ENCODE measurements around the gene NRP2. TPM values are rescaled to one million over a fixed set of nuclear protein-coding genes. Genes with fewer than 3 reads are reported as not detected.
A peak's percentile ranks its signal among the peaks of the same experiment; 100 is the strongest.

Gene NRP2
- total RNA-seq, 1 experiment from 2014 or later, result 92.4 TPM

DNA sequence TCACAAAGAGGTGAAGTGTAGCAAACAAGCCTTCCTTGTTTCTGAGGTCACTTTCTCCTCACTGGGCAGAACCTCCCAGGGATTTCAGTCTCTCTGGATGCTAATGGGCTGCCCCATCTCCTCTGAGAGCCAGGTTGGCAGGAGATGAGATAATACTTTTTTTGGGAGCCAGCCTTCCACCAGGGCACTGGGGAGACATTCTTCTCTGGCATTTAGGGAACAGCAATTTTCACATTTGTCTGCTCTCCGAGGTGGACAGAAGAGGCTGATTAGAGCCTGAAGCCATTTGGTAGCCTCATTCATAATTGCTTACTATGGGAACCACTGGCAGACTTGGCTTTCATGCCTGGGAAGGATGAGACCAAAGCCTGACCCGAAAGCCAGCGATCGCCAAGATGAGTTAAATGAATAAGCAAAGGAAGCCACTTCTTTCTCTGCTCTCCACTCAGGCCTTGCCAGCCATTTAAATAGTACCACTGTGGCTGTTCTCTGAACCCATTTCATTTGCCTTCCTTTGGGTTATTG lies 70.1 kb downstream of the NRP2 start:
- no peak for DNase-seq
- Histone ChIP-seq H3K4me3 (ENCODE audit: insufficient read depth, low read depth, low read length) (no peak overlapping the region), H3K36me3 (replicated peaks; ENCODE audit: control insufficient read depth, insufficient read depth, low read length) (no peaks in the 10 kb centered on the region; the same call in 1 of the 2 replicates), H3K27me3 (ENCODE audit: control insufficient read depth, insufficient read depth, low read length) (no peaks in the 10 kb centered on the region)

DNA sequence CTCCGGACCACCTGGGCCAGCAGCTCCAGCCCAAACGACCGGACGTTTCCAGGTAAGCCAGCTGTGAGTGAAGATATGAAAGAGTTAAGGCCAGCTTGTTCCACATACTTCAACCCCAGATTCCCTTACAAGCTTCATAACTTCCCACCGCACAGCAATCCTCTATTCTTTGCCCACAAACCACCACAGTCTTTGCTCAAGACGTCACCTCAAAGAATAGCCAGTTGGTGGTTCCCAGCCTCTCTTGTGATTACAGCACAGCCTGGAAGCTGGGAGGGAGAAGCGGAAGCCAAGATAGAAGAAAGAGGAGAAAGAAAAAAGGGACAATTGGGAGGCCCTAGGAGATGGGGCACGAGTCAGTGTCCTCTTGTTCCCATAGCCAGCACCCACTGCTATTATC lies 70.6 kb downstream of the NRP2 start:
- Histone ChIP-seq H3K27me3 (ENCODE audit: control insufficient read depth, insufficient read depth, low read length) (no peaks in the 10 kb centered on the region), H3K4me3 (ENCODE audit: insufficient read depth, low read depth, low read length) (no peak overlapping the region), H3K36me3 (replicated peaks; ENCODE audit: control insufficient read depth, insufficient read depth, low read length) (no peaks in the 10 kb centered on the region; the same call in 1 of the 2 replicates)
- no peak for DNase-seq

DNA sequence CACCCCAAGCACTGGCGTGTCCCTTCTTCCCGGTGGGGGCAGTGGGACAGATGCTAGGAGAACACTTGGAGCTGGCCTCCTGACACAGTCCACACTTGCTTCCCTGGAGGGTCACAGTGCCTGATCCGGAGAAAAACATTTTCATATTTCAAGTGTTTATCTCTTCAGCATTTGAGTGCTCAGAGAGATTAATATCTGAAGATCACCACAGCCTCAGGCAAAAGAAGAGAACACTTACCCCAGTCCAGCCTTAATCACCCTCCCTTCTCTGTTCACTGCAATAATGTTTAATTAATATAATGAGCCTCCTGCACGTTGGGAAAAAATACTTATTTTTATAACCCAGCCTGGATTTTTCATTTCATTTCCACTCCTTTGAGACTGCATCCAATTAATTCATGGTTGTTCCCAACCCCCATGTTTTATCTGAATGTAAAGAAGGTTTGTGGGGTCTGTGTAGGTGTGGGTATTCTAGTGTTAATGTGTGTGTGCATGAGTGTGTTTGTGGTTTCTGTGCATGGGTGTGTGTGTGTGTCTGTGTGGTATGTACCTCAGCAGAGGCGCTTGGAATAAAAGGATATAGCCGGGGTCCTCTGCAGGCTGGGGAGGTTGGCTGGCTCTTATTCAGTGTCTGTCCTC lies 72.1 kb downstream of the NRP2 start:
- DNase-seq, result no peak
- no peaks in the 10 kb centered on the region for H3K27me3 ChIP-seq (ENCODE audit: control insufficient read depth, insufficient read depth, low read length)
- no peak overlapping the region for H3K4me3 ChIP-seq (ENCODE audit: insufficient read depth, low read depth, low read length)
- H3K36me3 ChIP-seq (replicated peaks; ENCODE audit: control insufficient read depth, insufficient read depth, low read length), result no peaks in the 10 kb centered on the region; the same call in 1 of the 2 replicates

DNA sequence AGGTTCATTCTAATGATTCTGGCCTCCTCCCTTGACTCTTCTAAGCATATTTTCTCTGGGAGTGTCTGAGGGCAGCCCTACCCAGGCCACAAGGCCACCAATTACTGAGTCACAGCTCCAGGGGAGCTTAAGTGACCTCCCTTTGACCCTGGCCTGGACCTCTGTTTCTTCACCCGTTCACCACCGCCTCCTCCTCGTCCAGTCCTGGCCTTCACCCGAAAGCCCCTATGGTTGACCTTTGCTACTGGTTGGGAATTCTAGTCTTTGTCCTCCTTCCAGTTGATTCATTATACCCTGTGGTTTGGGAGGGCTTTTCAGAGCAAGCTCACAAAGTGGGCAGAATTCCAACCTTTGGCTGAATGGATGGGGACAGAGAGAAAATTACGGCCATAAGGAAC lies 72.6 kb downstream of the NRP2 start:
- H3K36me3 ChIP-seq (replicated peaks; ENCODE audit: control insufficient read depth, insufficient read depth, low read length), result no peaks in the 10 kb centered on the region; the same call in 1 of the 2 replicates
- no peaks in the 10 kb centered on the region for H3K27me3 ChIP-seq (ENCODE audit: control insufficient read depth, insufficient read depth, low read length)
- no peak for DNase-seq
- no peak overlapping the region for H3K4me3 ChIP-seq (ENCODE audit: insufficient read depth, low read depth, low read length)

DNA sequence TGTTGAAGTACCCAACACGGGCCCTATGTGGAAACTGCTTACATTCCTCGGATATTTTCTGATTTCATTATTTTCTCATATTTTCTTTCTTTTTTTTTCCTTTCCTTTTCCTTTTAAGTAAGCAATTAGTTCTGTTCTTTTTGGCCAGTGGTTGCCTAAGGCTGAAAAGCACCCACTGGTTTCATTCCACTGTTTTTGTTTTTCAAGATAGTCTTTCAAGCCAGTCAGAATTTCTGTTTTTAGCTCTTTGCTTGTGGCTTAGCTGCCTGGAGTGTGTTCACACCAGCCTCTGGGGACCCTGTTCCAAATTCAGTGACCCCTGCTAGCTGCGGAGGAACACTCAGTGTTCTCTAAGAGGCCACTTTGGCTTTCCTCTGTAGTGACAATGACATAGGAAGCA lies 73.6 kb downstream of the NRP2 start:
- H3K27me3 ChIP-seq (ENCODE audit: control insufficient read depth, insufficient read depth, low read length), result no peaks in the 10 kb centered on the region
- no peak overlapping the region for H3K4me3 ChIP-seq (ENCODE audit: insufficient read depth, low read depth, low read length)
- no peaks in the 10 kb centered on the region; the same call in 1 of the 2 replicates for H3K36me3 ChIP-seq (replicated peaks; ENCODE audit: control insufficient read depth, insufficient read depth, low read length)
- no peak for DNase-seq

DNA sequence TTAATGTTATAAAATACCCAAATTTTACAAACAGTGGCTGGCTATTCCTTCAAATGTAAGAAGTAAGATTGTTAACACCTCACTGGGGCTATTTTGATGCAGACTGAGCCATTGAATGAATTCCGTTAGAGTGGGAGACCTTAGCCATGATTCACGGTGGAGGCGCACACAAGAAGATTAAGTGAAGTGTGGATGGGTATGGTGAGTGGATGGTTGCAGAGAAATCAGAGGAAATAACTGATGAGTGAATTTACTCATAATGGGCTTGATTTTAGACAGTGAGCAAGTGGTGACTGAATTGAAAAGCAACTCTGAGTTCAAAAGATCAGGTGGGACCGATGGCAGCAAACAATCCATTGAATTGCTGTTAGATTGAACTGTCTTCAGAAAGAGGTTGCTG lies 75.0 kb downstream of the NRP2 start:
- Histone ChIP-seq H3K4me3 (ENCODE audit: insufficient read depth, low read depth, low read length) (no peak overlapping the region), H3K27me3 (ENCODE audit: control insufficient read depth, insufficient read depth, low read length) (no peaks in the 10 kb centered on the region), H3K36me3 (replicated peaks; ENCODE audit: control insufficient read depth, insufficient read depth, low read length) (no peaks in the 10 kb centered on the region; the same call in 1 of the 2 replicates)
- DNase-seq, result no peak

DNA sequence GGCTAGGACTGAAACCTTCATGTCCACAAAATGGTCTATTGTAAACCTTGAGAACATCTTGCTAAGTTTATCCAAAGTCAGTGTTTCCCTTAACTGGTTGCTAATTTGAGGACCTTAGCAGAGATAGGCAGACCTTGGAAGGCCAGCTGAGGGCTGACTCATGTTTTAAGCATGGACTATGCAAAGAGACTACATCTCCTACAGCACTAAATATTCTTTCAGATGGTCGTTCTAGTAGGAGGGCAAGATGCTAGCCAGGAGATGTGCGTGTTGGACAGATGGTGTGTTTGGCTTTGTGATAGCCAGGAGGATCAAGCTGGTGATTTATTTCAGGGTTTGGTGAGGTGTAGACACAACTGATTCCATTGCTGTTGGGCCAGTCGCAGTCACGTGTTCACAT lies 75.8 kb downstream of the NRP2 start:
- no peak overlapping the region for H3K4me3 ChIP-seq (ENCODE audit: insufficient read depth, low read depth, low read length)
- H3K36me3 ChIP-seq (replicated peaks; ENCODE audit: control insufficient read depth, insufficient read depth, low read length), result no peaks in the 10 kb centered on the region
- no peak for DNase-seq
- H3K27me3 ChIP-seq (ENCODE audit: control insufficient read depth, insufficient read depth, low read length), result no peaks in the 10 kb centered on the region

DNA sequence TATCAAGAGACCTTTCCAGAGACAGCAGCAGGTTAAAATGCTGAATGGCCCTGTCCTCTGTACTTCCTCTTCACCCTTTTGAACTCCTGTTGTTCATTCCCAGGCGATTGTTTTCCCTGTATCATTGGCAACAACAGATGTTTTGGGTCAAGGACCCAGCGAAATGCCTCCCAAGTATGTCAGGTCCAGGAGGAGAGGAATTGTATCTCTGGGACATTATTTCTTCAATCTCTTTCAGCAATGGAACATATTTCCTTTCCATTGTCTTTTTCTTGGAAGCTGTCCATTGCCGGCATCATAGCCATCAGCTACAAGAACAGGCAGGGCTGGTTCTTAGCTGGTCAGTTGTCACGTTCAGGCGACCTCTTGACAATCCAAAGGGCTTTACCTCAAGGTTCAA lies 76.2 kb downstream of the NRP2 start:
- DNase-seq, result no peak
- Histone ChIP-seq H3K27me3 (ENCODE audit: control insufficient read depth, insufficient read depth, low read length) (no peaks in the 10 kb centered on the region), H3K36me3 (replicated peaks; ENCODE audit: control insufficient read depth, insufficient read depth, low read length) (no peaks in the 10 kb centered on the region), H3K4me3 (ENCODE audit: insufficient read depth, low read depth, low read length) (no peak overlapping the region)

DNA sequence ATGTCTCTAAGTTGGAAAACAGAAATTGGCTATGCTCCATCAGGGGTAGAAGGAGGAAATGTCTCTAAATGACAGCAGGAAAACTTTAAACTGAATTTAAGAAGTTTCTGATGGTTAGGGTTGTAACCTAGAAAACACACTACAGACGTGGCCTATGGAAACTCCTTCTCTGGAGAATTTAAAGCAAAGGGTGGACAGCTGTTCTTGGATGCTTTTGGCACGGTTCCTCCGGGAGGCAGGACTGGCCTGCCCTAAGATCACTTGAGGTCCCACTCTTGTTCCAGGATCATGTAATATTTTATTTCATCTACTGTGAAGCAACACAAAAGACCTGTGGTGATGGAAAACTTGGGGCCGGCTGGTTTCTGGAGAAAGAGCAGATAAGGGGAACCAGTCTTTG lies 77.0 kb downstream of the NRP2 start:
- Histone ChIP-seq H3K27me3 (ENCODE audit: control insufficient read depth, insufficient read depth, low read length) (no peaks in the 10 kb centered on the region), H3K36me3 (replicated peaks; ENCODE audit: control insufficient read depth, insufficient read depth, low read length) (no peaks in the 10 kb centered on the region), H3K4me3 (ENCODE audit: insufficient read depth, low read depth, low read length) (no peak overlapping the region)
- DNase-seq, result no peak

DNA sequence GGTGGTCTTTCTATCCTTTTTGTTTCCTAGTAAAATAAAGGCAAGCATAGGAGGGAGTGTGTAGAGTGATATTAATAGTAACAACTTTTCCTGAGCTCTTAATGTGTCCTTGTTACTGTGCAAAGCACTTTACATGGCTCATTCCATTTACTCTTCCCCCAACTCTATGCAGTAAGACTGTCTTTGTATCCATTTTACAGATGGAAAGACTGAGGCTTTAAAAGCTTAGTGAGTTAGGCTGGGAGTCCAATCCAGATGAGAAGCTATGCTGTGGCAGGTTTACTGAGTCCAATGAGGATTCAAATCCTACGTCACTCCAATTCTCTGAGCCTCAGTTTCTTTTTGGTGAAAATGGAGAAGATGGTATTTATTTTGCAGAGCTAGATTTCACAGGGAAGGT lies 77.4 kb downstream of the NRP2 start:
- H3K27me3 ChIP-seq (ENCODE audit: control insufficient read depth, insufficient read depth, low read length), result no peaks in the 10 kb centered on the region
- no peak for DNase-seq
- no peak overlapping the region for H3K4me3 ChIP-seq (ENCODE audit: insufficient read depth, low read depth, low read length)
- no peaks in the 10 kb centered on the region for H3K36me3 ChIP-seq (replicated peaks; ENCODE audit: control insufficient read depth, insufficient read depth, low read length)

DNA sequence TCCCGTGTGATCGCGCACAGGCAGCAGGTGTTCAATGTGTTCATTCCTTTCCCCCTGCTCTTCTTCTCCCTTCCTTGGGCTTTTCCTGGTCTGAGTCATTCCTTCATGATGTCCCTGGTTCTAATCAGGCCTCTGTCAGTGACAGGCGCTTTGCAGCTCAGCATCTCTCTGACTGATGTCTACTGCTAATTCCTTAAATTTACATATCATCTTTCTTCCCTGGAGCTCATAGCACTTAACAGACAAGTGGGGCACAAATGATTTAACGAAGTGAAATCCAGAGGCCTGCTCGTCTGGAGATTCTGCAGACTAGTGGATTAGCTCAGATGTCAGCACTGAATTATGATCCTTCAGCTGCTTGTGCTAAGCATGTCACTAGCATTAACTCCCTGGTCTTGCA lies 77.9 kb downstream of the NRP2 start:
- Histone ChIP-seq H3K4me3 (ENCODE audit: insufficient read depth, low read depth, low read length) (no peak overlapping the region), H3K36me3 (replicated peaks; ENCODE audit: control insufficient read depth, insufficient read depth, low read length) (no peaks in the 10 kb centered on the region), H3K27me3 (ENCODE audit: control insufficient read depth, insufficient read depth, low read length) (no peaks in the 10 kb centered on the region)
- no peak for DNase-seq

DNA sequence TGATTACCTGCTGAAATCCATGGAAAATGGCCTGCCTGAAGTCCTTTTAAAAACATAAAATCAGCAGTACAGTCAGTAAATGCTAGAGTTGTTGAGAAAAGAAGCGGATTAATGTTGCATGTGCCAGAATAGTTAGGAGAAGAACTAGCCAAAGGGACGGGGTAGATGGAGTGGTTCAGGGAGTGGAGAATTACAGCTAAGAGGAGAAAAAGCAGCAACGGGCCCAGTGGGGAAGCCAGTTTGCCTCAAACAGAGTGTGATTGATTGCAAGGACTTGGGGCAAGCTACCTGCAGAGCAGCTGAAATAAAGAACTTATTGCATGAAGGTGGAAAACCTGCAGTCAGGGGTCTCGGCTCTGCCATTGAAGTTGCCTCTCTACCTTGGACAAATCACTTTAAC lies 79.1 kb downstream of the NRP2 start:
- Histone ChIP-seq H3K4me3 (ENCODE audit: insufficient read depth, low read depth, low read length) (no peak overlapping the region), H3K36me3 (replicated peaks; ENCODE audit: control insufficient read depth, insufficient read depth, low read length) (no peaks in the 10 kb centered on the region), H3K27me3 (ENCODE audit: control insufficient read depth, insufficient read depth, low read length) (no peaks in the 10 kb centered on the region)
- DNase-seq, result no peak

DNA sequence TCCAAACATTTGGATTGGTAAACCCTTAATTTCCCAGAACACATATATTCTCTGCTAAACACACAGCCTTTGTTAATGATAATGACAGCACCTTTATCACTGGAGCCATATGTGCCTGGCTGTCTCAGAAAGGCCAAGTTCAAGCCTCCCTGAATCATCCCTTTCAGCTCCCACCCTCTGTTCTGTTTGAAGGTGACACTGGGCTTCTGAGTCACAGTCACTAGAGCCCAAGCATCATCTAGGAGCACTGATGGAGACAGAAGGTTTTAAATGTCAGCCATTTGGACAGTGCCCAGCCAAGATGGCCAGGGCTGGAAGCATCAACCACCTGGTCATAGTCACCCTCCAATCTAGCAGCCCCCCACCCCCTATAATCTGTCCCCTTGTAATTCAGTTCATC lies 80.6 kb downstream of the NRP2 start:
- Histone ChIP-seq H3K27me3 (ENCODE audit: control insufficient read depth, insufficient read depth, low read length) (no peaks in the 10 kb centered on the region), H3K4me3 (ENCODE audit: insufficient read depth, low read depth, low read length) (no peak overlapping the region), H3K36me3 (replicated peaks; ENCODE audit: control insufficient read depth, insufficient read depth, low read length) (no peaks in the 10 kb centered on the region)
- DNase-seq, result no peak

DNA sequence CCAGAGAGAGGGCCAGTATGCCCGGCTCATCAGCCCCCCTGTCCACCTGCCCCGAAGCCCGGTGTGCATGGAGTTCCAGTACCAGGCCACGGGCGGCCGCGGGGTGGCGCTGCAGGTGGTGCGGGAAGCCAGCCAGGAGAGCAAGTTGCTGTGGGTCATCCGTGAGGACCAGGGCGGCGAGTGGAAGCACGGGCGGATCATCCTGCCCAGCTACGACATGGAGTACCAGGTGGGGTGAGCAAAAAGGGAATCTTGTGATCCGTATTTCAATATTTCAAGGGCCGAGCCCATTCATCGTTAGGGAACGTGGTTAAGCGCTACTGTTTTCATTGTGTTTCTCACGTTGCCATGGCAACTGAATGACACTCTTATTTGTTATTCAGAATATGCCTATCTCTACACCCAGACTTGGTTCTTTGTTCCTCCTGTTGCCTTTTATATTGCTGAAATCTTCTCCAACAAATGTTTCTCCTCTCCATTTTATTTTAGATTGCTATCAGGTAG lies 81.5 kb downstream of the NRP2 start:
- peak; percentile 92 for DNase-seq
- Histone ChIP-seq H3K4me3 (ENCODE audit: insufficient read depth, low read depth, low read length) (peak overlapping the region; percentile 25; the same call in 1 of the 2 replicates), H3K36me3 (replicated peaks; ENCODE audit: control insufficient read depth, insufficient read depth, low read length) (no peaks in the 10 kb centered on the region), H3K27me3 (ENCODE audit: control insufficient read depth, insufficient read depth, low read length) (no peaks in the 10 kb centered on the region)

DNA sequence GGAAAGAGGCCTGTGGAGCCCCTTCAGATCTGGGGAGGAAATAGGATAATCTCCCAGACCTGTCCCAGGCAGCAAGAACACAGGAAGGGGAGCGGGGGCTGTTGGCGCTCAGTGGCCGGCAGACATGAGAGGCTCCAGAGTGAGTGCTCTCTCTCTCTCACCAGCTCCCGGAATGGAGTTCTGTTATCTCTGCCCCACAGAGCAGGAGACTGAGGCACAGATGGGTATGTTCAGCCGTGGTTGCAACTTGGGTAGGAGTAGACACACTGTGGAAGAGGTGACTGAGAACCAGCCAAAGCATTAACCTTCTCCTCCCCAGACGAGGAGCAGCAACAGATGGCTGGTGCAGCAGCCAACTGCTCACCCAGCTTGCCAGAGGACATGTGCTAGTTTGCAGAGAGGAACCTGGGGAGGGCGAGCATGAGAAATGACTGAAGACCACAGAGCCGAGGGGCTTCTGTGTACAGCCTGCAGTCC lies 82.0 kb downstream of the NRP2 start:
- no peaks in the 10 kb centered on the region for H3K36me3 ChIP-seq (replicated peaks; ENCODE audit: control insufficient read depth, insufficient read depth, low read length)
- DNase-seq, result no peak
- H3K27me3 ChIP-seq (ENCODE audit: control insufficient read depth, insufficient read depth, low read length), result no peaks in the 10 kb centered on the region
- no peak overlapping the region; the same call in 1 of the 2 replicates for H3K4me3 ChIP-seq (ENCODE audit: insufficient read depth, low read depth, low read length)
